Neural progenitor cell (in vitro differentiated cells): ENCODE data around the gene GRID1. TPM values are rescaled to one million over a fixed set of nuclear protein-coding genes. Genes with fewer than 3 reads are reported as not detected.
A peak's percentile ranks its signal among the peaks of the same experiment; 100 is the strongest.

Experiments used
- DNase-seq: peaks from one replicate; pipeline ENCODE4 v3.0.0-alpha.2; 2016; ENCODE audit warnings: low spot score
- H2AFZ ChIP-seq: fragments of 200-600 bp; sonication (generic); replicated peaks from 2 replicates; pipeline ENCODE4 v1.6.1; 2016; ENCODE audit warnings: antibody characterized with exemption
- H3F3A ChIP-seq: fragments of 200-600 bp; sonication (generic); 2 replicates; pipeline ENCODE4 v1.6.1; 2016; ENCODE audit warnings: antibody characterized with exemption, low read depth
- H3K27ac ChIP-seq: fragments of 200-600 bp; sonication (generic); 2 replicates; pipeline ENCODE4 v1.5.1; 2016; ENCODE audit warnings: mild to moderate bottlenecking
- H3K27me3 ChIP-seq: fragments of 200-600 bp; sonication (generic); 2 replicates; pipeline ENCODE4 v1.6.1; 2016; ENCODE audit warnings: mild to moderate bottlenecking, moderate library complexity
- H3K36me3 ChIP-seq: fragments of 200-600 bp; sonication (generic); 2 replicates; pipeline ENCODE4 v1.5.1; 2016
- H3K4me1 ChIP-seq: fragments of 200-600 bp; sonication (generic); 2 replicates; pipeline ENCODE4 v1.6.1; 2016; ENCODE audit warnings: mixed run types
- H3K4me2 ChIP-seq: fragments of 200-600 bp; sonication (generic); 2 replicates; pipeline ENCODE4 v1.6.1; 2016
- H3K4me3 ChIP-seq: fragments of 200-600 bp; sonication (generic); 2 replicates; pipeline ENCODE4 v1.5.1; 2016
- H3K79me2 ChIP-seq: fragments of 200-600 bp; sonication (generic); 2 replicates; pipeline ENCODE4 v1.6.1; 2016; ENCODE audit warnings: low read depth
- H3K9ac ChIP-seq: fragments of 200-600 bp; sonication (generic); 2 replicates; pipeline ENCODE4 v1.6.1; 2016
- H3K9me3 ChIP-seq: fragments of 200-600 bp; sonication (generic); 2 replicates; pipeline ENCODE4 v1.5.1; 2016; ENCODE audit warnings: low read depth
- H4K20me1 ChIP-seq: fragments of 200-600 bp; sonication (generic); 2 replicates; pipeline ENCODE4 v1.6.1; 2016; ENCODE audit warnings: low read depth
- H3K27ac Mint-ChIP-seq: 3 replicates; pipeline ENCODE4 v1.8.0; 2021; ENCODE audit warnings: mixed read lengths
- H3K27me3 Mint-ChIP-seq: 2 replicates; pipeline ENCODE4 v1.8.0; 2022; ENCODE audit warnings: low read depth, mild to moderate bottlenecking, inconsistent platforms, moderate library complexity, mixed read lengths; ENCODE audit not compliant: insufficient read depth
- H3K36me3 Mint-ChIP-seq: 3 replicates; pipeline ENCODE4 v1.8.0; 2021; ENCODE audit warnings: mixed read lengths
- H3K4me1 Mint-ChIP-seq: 3 replicates; pipeline ENCODE4 v1.8.0; 2021; ENCODE audit warnings: mixed read lengths
- H3K4me3 Mint-ChIP-seq: 3 replicates; pipeline ENCODE4 v1.8.0; 2021; ENCODE audit warnings: mild to moderate bottlenecking, moderate library complexity, mixed read lengths
- H3K9me3 Mint-ChIP-seq: 3 replicates; pipeline ENCODE4 v1.8.0; 2020; ENCODE audit warnings: mixed read lengths
- CTCF ChIP-seq: fragments of 200-600 bp; sonication (generic); IDR thresholded peaks from 2 replicates; pipeline ENCODE4 v1.5.1; 2017; ENCODE audit warnings: antibody characterized with exemption, mild to moderate bottlenecking
- EZH2 ChIP-seq: fragments of 200-600 bp; sonication (generic); IDR thresholded peaks from 2 replicates; pipeline ENCODE4 v1.6.1; 2017; ENCODE audit warnings: antibody characterized with exemption, mild to moderate bottlenecking, moderate library complexity
- EZH2phosphoT487 ChIP-seq: fragments of 200-600 bp; sonication (generic); IDR thresholded peaks from 2 replicates; pipeline ENCODE4 v1.6.1; 2017; ENCODE audit warnings: antibody characterized with exemption
- total RNA-seq: library from RNA; depleted of rRNA; stranded (reverse); fragments of >200 nt; gene quantifications from 2 replicates; pipeline ENCODE4 v1.2.3, GENCODE V29; 2015; ENCODE audit warnings: low replicate concordance

GRID1 gene
- total RNA-seq, 1 donor from 2014 or later = not detected

DNA sequence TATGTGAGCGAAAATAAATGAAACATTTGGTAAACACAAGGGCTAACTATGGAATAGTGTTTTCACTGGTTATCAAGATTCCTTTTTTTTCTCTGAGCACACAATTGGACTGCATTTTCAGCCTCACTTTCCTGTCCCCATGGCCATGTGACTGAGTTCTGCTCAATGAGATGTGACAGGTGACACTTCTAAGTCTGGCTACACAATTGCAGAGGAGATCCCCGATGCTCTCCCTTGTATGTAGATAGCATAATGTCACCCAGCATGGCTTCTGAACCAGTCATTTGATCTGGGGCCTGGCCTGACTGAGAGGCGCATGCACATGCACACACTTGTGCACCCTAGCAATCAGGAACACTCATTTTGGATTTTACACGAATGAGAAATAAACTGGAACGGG, 581.8 kb downstream of the GRID1 start:
- Histone ChIP-seq H3K9me3 (no peaks in the 10 kb centered on the region), H4K20me1 (no peaks in the 10 kb centered on the region), H3K9ac (no peak overlapping the region), H2AFZ (no peak overlapping the region), H3K27ac (no peak overlapping the region), H3K27me3 (no peaks in the 10 kb centered on the region), H3F3A (no peaks in the 10 kb centered on the region), H3K4me2 (no peak overlapping the region), H3K36me3 (no peaks in the 10 kb centered on the region), H3K79me2 (no peaks in the 10 kb centered on the region), H3K4me1 (no peaks in the 10 kb centered on the region), H3K4me3 (no peak overlapping the region)
- no peak overlapping the region for H3K4me3 Mint-ChIP-seq
- H3K27me3 Mint-ChIP-seq = peaks cover 4% of the 10 kb centered on the region
- peaks cover 25% of the 10 kb centered on the region for H3K4me1 Mint-ChIP-seq
- no peaks in the 10 kb centered on the region for H3K36me3 Mint-ChIP-seq
- no peak for TF ChIP-seq CTCF
- no peak for TF ChIP-seq EZH2phosphoT487
- no peak for TF ChIP-seq EZH2
- H3K27ac Mint-ChIP-seq = peak overlapping the region; percentile 8
- H3K9me3 Mint-ChIP-seq = no peaks in the 10 kb centered on the region
- DNase-seq = no peak

- Histone ChIP-seq H3K9me3 (no peaks in the 10 kb centered on the region), H3K27me3 (no peaks in the 10 kb centered on the region)
Observed at GRCh38 chr10:85781404-85781803, 585.2 kb downstream of the GRID1 start.

DNA sequence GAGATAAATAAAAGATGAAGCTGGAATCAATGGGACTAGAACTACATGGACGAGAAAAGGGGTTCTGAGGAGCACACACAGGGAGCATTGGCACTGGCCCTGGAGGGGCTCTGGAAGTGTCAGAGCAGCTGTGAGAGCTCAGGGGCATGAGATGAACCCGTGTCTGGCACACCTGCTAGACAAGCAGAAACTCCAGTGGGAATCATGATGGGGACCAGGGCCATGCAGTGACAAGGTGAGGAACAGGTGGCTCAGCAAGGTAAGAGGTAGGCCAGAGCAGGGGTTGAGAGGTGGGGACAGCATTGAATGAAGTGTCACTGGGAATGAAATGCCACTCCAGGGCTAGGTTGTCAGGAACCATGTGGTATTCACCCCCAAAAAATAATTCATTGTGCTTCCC, 588.5 kb downstream of the GRID1 start:
- H3K27ac ChIP-seq = no peak overlapping the region
- Mint-ChIP-seq H3K36me3 (no peaks in the 10 kb centered on the region), H3K27me3 (peaks cover 2% of the 10 kb centered on the region), H3K4me3 (no peak overlapping the region), H3K4me1 (no peaks in the 10 kb centered on the region), H3K27ac (no peak overlapping the region), H3K9me3 (peaks cover 3% of the 10 kb centered on the region)
- no peaks in the 10 kb centered on the region for H3K27me3 ChIP-seq
- no peak overlapping the region for H2AFZ ChIP-seq
- H3F3A ChIP-seq = no peaks in the 10 kb centered on the region
- H4K20me1 ChIP-seq = no peaks in the 10 kb centered on the region
- H3K9me3 ChIP-seq = no peaks in the 10 kb centered on the region
- no peak overlapping the region for H3K9ac ChIP-seq
- no peaks in the 10 kb centered on the region for H3K79me2 ChIP-seq
- H3K4me1 ChIP-seq = no peaks in the 10 kb centered on the region
- no peak overlapping the region for H3K4me2 ChIP-seq
- TF ChIP-seq EZH2 (no peak), EZH2phosphoT487 (no peak), CTCF (no peak)
- no peaks in the 10 kb centered on the region for H3K36me3 ChIP-seq
- no peak overlapping the region for H3K4me3 ChIP-seq
- no peak for DNase-seq

More at GRCh38 chr10:85781404-85781803, 585.2 kb downstream of the GRID1 start:
- no peak for TF ChIP-seq CTCF
- no peak for TF ChIP-seq EZH2phosphoT487
- no peak for TF ChIP-seq EZH2
- no peaks in the 10 kb centered on the region for H3K79me2 ChIP-seq
- peaks cover 14% of the 10 kb centered on the region for H3K4me1 Mint-ChIP-seq
- H4K20me1 ChIP-seq = no peaks in the 10 kb centered on the region
- no peaks in the 10 kb centered on the region for H3F3A ChIP-seq
- peaks cover 2% of the 10 kb centered on the region for H3K27me3 Mint-ChIP-seq
- H3K4me2 ChIP-seq = no peak overlapping the region
- H3K36me3 Mint-ChIP-seq = no peaks in the 10 kb centered on the region
- no peak overlapping the region for H3K27ac Mint-ChIP-seq
- DNase-seq = no peak
- H3K4me3 ChIP-seq = no peak overlapping the region
- H3K4me1 ChIP-seq = no peaks in the 10 kb centered on the region
- no peak overlapping the region for H3K9ac ChIP-seq
- H3K9me3 Mint-ChIP-seq = no peaks in the 10 kb centered on the region
- H3K4me3 Mint-ChIP-seq = no peak overlapping the region
- no peak overlapping the region for H2AFZ ChIP-seq
- H3K27ac ChIP-seq = no peak overlapping the region
- H3K36me3 ChIP-seq = no peaks in the 10 kb centered on the region
